HG02840 (cell line): ENCODE data around the gene DACH1.
"Not testable (repeated sequence)": the region's sequence is repeated elsewhere in the genome, so short reads cannot be mapped to it uniquely, and the experiment has no call there.

ENCODE experiments used
- ATAC-seq: cut with Tn5 transposase; IDR thresholded peaks from one replicate; pipeline ENCODE4 v1.9.1; 2021; ENCODE audit warnings: mild to moderate bottlenecking, moderate library complexity, moderate number of reproducible peaks; ENCODE audit not compliant: unreplicated experiment, low FRiP score

The DACH1 gene

GRCh38 chr13:71786875-71787274, 80.1 kb downstream of the DACH1 start:
- no peak for ATAC-seq

DNA sequence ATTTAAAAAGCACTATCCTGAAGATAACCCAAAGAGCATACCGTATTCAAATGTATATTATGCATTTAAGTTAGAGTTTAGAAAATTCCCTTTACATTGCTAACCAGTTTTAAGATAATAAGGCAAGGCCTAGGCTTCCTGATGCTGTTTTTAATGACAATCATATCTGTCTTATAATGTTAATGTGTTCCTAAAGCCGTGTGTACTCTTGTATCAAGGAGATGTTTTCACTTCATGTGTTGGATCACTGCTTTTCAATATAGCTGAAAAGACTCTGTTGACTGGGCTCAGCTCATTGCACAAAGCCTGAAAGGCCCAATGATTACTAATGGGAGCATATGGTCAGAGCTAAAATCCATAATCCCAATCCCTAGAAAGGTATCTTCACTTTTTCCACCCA, 81.6 kb downstream of the DACH1 start:
- ATAC-seq = no peak

GRCh38 chr13:71780546-71780945, 86.5 kb downstream of the DACH1 start:
- no peak for ATAC-seq

DNA sequence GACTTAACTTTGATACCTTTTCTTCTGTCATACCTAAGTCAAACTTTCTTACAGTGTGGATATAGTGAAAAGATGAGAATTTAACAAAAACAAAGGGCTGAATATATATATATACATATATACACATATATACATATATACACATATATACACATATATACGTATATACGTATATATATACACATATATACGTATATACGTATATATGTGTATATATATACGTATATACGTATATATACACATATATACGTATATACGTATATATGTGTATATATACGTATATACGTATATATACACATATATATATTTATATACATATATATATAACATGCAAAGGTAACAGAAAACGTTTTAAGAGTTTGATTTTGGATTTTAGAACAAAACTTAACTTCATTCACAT, 88.0 kb downstream of the DACH1 start:
- ATAC-seq = not testable (repeated sequence)

DNA sequence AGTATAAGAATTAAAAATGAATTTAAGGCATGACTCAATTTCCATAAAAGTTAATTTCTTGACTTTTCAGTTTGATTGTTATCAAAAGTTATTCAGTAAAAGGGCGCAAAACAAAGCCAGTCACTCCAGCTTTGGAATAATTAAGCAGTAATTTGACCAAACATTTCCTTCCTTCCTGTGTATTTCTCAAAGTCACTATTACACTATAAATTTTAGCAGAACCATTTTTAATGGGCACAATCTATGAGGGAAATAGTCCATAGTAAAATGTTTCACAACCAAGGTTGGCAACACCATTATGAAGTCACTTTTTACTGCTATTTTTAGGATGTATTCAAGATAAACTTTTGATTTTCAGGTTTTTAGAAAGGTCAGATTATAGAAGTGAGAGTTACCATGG, 91.0 kb downstream of the DACH1 start:
- ATAC-seq = no peak

- no peak for ATAC-seq
Measured at GRCh38 chr13:71774863-71775262, 92.1 kb downstream of the DACH1 start.

DNA sequence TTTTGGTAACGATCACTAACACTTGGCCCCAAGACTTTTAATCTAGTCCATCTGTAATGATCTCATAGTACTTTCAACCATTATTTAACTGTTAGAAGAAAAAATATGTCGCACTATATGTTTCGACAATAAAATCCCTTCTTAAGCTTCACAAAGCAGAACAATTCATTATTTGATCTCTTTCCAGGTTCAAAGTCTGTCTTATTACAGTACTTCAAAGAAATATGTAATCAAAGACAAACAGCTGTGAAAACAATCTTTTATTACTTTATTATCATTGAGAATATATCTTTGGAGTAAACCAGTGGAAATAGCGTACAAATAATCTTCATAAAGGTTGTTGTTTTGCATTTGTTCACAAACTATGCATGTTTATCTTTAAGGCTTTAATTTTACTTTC, 93.5 kb downstream of the DACH1 start:
- ATAC-seq = no peak

DNA sequence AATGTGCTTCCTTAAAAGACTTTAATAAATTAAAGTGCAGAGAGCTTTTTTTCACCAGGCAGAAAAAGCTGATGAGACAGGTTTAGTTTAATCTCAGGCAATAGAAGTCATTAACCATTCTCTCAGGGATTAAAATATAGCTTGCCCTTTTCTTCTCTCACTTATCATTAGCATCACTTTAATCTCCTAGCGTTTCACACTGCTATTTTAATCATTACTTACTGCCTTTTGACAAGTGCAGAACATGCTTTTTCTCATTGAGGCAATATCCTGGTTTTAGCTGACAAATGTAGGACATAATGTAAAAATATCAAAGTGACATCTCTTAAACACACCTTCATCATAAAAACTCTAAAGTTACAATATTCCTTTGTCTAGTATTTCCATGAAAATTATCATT, 94.6 kb downstream of the DACH1 start:
- ATAC-seq = no peak

DNA sequence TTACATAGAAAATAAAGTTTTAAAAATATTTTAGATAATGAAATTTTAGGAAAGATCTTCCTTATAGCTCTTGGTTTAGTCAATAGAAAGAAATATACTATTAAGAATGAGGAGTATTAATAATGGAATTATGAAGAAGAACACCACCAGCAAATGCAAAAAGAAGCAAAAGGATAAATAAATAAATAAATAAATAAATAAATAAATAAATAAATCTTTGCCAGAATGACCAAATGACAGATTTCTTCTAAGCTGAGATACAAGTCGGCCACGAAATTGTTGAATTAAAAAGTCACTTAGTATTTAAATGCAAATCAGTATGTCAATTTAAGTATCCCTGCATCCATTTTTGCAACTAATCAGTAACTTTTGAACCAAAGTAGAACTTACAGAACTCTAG, 95.9 kb downstream of the DACH1 start:
- no peak for ATAC-seq

DNA sequence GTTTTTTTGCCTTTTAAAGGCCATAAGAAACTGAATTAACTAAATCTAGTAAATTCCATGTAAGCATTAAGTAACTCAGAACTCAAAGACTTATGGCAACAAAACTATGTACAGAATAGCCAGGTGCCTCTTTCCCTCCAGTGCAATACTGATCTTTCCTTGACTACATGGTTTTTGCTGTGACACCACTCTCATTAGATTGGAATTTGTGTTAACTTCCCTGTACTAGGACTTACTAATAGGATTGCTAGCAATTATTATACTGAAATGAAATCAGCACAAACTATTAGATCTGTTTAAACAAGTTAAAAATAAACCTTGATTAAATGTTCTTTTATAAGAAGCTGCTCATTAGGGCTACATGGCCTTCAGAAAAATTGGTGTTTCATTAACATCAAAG, 96.3 kb downstream of the DACH1 start:
- ATAC-seq = no peak

GRCh38 chr13:71768881-71769280, 98.1 kb downstream of the DACH1 start:
- ATAC-seq = no peak

GRCh38 chr13:71759651-71760511, 107.1 kb downstream of the DACH1 start:
- ATAC-seq = no peak

DNA sequence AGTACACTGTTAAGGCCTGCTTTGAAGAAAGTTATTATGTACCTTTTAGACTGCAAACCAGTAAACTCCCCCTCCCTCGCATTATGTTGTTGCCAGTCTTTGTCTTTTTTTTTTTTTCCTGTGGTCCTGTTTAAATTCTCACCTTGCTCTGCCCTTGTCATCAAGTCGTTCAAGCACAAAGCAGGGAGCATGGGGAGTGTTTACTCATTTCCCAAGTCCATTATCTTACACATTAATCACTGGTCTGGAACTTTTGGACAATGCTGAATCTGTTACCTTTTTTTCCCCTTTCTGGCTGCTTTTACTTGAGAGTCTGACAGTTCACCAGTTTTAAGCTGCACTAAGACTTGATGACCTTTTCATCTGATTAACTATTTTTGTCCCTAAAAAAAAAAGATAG, 108.2 kb downstream of the DACH1 start:
- no peak for ATAC-seq

DNA sequence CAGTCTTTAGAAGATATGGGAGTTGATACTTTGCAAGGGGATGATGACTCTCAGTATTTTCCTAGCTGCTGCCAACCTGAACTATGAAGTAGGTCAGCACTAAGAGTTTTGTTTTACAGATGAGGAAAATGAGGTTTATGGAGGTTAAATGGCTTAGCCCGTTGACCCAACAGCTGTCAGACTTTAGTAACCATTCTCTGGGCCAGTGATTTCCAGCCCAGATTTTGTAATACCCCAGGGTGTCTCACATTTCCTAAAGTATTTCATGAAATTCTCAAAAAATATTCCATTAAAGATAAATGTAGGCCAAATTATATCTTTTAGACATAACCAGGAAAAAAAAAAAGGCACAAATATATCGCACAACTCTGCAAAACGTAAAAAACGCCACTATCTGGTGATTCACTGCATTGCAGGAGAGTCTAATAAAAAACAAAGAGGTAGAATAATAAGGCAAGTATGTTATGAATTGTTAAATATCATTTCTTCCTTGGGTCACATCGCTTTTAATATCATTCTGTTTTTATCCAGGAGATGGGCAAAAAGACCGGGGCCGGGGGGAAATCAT, 112.5 kb downstream of the DACH1 start:
- no peak for ATAC-seq

- no peak for ATAC-seq
Measured at GRCh38 chr13:71752775-71753513, 114.1 kb downstream of the DACH1 start.

GRCh38 chr13:71751073-71751472, 115.9 kb downstream of the DACH1 start:
- no peak for ATAC-seq

DNA sequence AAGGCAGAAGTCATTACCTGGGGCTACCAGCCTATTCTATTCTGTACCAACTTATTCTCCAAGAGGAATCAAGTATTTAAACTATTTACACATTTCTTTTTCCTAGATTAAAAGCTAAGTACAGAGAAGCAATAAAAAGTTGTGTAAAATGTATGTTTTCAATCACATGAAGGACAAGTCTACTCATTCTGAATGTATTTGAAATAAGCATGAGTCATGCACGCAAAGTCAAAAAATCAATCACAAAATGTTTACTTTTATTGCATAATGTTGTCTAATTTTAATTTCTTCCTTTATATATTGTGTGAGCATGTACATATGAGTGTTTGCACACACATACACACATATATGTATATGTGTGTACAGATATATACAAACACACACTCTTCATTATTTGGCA, 136.7 kb downstream of the DACH1 start:
- ATAC-seq = no peak

GRCh38 chr13:71729441-71729840, 137.6 kb downstream of the DACH1 start:
- ATAC-seq = no peak

DNA sequence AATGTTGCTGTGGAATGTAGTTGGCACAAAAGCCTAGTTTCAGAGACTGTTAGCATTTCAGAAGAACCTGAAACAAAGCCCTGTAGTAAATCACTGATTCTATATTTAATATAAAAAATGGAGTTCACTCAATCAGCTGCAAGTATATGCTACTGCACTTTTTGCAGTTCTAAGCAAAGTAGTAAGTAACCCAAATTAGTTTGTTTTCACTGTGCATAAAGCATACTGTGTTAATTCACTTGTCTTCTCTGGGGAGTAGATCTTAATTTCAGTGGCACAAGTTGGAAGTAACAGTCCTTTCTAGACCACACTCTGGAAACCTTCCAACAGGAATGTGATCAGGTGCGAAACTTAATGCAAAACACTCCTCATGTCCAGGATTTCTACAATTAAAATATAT, 139.3 kb downstream of the DACH1 start:
- ATAC-seq = no peak

DNA sequence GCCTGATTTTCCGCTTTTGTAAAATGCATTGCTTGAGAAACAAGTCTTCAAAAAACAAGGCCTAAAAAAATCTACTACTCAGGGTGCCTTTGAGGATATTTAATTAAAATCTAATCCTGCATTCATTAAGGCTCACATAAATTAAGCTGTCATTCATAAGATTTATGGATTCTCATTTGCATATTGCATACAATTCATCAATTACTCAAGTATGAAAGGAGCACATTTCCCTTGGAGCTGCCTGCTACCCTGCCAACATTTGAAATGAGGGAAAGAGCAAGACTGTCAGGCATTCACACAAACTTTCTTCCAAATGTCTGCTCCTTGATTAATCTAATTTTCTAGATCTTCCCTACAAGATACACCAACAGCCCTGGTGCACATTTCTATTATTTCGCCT, 140.0 kb downstream of the DACH1 start:
- no peak for ATAC-seq

GRCh38 chr13:71722206-71722605, 144.8 kb downstream of the DACH1 start:
- ATAC-seq = no peak

DNA sequence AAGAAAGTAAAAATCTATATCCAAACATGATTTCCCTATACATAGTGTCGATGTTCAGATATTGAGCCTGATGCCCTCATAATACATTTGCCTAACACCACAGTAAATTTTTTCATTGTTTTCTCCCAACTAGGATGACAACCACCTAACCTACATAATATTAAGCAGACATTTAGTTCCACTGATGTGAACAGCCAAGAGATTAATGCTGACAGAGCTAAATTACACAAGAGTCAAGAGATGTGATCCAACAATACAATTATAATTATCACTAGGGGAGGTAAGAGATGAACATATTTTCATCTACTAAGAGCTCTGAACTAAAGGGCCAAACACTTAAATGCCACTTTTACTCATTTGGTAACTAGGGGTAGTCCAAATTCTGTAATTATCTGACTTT, 145.9 kb downstream of the DACH1 start:
- no peak for ATAC-seq
